ENCODE results near the gene C10orf62. TPM values are rescaled to one million over a fixed set of nuclear protein-coding genes. Genes with fewer than 3 reads are reported as not detected.

Gene C10orf62
- total and polyA plus RNA-seq, 2 of the 13 experiments (the other 11 are each of a cell fraction or from before 2014, with no cell fraction given), result 0.61 to 1.6 TPM

DNA sequence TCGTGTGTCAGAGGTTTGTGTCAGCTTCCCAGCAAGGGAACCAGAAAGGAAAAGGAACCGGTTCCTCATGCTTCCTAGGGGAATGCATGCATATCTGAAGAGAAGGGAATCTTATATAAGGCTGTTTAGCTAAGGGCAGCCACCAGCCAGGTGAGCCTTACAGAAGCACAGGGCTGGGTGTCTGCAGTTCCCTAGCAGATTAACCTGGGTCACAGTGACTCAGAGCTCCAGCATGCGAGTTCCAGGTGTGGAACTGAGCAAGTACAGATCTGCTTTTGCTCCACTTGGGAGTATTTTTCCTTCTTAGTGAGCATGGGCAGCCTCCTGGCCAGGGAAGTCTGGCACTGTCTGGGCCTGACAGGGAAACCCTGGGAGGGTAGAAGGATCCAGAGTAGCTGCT, 17.9 kb upstream of the C10orf62 start:
- BruUV-seq (replicated peaks), result no TSS peak
- WGBS (ENCODE audit: low lambda C conversion rate), result 90% methylated on average over 3 of the region's 3 CpGs
- Histone ChIP-seq H3K9ac (ENCODE audit: insufficient read depth, low read depth, low read length) (no peak overlapping the region), H3K4me3 (replicated peaks in 1 of 3; ENCODE audit: insufficient read depth in 1 of 3, low read depth in 2 of 3, low read length in 3 of 3) (no peak overlapping the region), H3K79me2 (ENCODE audit: insufficient read depth, low read length) (no peaks in the 10 kb centered on the region), H3K9me3 (ENCODE audit: low read length) (no peaks in the 10 kb centered on the region), H4K20me1 (ENCODE audit: insufficient read depth, low read length) (no peaks in the 10 kb centered on the region), H2AFZ (ENCODE audit: low read length) (no peak overlapping the region), H3K36me3 (replicated peaks in 1 of 2; ENCODE audit: control insufficient read depth in 1 of 2, insufficient read depth in 2 of 2, low read length in 2 of 2) (peaks cover 3 to 8% of the 10 kb centered on the region in 2 experiments; a peak in 3 of 5 replicates), H3K27me3 (ENCODE audit: control insufficient read depth in 1 of 2, insufficient read depth in 2 of 2, low read length in 2 of 2) (no peaks in the 10 kb centered on the region), H3K4me2 (ENCODE audit: low read depth, low read length) (no peak overlapping the region), H3K27ac (ENCODE audit: extremely low read length, insufficient read depth, low read length) (no peak overlapping the region), H3K4me1 (ENCODE audit: insufficient read depth, low read length) (peaks cover 17% of the 10 kb centered on the region)
- ATAC-seq, result no peak
- POLR2A ChIA-PET, result interaction anchor here (1.2 to 2.1 kb wide), 3 partner anchors 13 to 104 kb away, joined by 3 to 10 read pairs (median 8); partner anchors contain the start of genes HOGA1 and PI4K2A
- no peak for FAIRE-seq
- no peak for DNase-seq (ENCODE audit: low spot score)
- no peak for TF ChIP-seq FIP1L1 (IDR thresholded peaks at IDR 0.05; ENCODE audit: borderline replicate concordance, insufficient read depth, low read depth, low read length)
- TF ChIP-seq, protein P1, sequence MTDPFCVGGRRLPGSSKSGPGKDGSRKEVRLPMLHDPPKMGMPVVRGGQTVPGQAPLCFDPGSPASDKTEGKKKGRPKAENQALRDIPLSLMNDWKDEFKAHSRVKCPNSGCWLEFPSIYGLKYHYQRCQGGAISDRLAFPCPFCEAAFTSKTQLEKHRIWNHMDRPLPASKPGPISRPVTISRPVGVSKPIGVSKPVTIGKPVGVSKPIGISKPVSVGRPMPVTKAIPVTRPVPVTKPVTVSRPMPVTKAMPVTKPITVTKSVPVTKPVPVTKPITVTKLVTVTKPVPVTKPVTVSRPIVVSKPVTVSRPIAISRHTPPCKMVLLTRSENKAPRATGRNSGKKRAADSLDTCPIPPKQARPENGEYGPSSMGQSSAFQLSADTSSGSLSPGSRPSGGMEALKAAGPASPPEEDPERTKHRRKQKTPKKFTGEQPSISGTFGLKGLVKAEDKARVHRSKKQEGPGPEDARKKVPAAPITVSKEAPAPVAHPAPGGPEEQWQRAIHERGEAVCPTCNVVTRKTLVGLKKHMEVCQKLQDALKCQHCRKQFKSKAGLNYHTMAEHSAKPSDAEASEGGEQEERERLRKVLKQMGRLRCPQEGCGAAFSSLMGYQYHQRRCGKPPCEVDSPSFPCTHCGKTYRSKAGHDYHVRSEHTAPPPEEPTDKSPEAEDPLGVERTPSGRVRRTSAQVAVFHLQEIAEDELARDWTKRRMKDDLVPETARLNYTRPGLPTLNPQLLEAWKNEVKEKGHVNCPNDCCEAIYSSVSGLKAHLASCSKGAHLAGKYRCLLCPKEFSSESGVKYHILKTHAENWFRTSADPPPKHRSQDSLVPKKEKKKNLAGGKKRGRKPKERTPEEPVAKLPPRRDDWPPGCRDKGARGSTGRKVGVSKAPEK (CRISPR knock-in tag; IDR thresholded peaks at IDR 0.05; ENCODE audit: borderline replicate concordance), result no peak
- no peak for TF ChIP-seq STAT5B (CRISPR knock-in tag; IDR thresholded peaks at IDR 0.05)
- TF ChIP-seq ZBTB1 (CRISPR knock-in tag; IDR thresholded peaks at IDR 0.05; ENCODE audit: borderline replicate concordance), result no peak
- no peak for TF ChIP-seq ZNF296 (CRISPR knock-in tag; conservative IDR thresholded peaks at IDR 0.05)
- TF ChIP-seq, protein P2, sequence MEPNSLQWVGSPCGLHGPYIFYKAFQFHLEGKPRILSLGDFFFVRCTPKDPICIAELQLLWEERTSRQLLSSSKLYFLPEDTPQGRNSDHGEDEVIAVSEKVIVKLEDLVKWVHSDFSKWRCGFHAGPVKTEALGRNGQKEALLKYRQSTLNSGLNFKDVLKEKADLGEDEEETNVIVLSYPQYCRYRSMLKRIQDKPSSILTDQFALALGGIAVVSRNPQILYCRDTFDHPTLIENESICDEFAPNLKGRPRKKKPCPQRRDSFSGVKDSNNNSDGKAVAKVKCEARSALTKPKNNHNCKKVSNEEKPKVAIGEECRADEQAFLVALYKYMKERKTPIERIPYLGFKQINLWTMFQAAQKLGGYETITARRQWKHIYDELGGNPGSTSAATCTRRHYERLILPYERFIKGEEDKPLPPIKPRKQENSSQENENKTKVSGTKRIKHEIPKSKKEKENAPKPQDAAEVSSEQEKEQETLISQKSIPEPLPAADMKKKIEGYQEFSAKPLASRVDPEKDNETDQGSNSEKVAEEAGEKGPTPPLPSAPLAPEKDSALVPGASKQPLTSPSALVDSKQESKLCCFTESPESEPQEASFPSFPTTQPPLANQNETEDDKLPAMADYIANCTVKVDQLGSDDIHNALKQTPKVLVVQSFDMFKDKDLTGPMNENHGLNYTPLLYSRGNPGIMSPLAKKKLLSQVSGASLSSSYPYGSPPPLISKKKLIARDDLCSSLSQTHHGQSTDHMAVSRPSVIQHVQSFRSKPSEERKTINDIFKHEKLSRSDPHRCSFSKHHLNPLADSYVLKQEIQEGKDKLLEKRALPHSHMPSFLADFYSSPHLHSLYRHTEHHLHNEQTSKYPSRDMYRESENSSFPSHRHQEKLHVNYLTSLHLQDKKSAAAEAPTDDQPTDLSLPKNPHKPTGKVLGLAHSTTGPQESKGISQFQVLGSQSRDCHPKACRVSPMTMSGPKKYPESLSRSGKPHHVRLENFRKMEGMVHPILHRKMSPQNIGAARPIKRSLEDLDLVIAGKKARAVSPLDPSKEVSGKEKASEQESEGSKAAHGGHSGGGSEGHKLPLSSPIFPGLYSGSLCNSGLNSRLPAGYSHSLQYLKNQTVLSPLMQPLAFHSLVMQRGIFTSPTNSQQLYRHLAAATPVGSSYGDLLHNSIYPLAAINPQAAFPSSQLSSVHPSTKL (CRISPR knock-in tag; IDR thresholded peaks at IDR 0.05), result no peak
- no peak for TF ChIP-seq ATF7 (IDR thresholded peaks at IDR 0.05)
- no peak for TF ChIP-seq ATF7 (CRISPR knock-in tag; IDR thresholded peaks at IDR 0.05)
- TF ChIP-seq TGIF2 (CRISPR knock-in tag; IDR thresholded peaks at IDR 0.05), result no peak
- no peak for TF ChIP-seq KLF6 (CRISPR knock-in tag; IDR thresholded peaks at IDR 0.05)
- TF ChIP-seq GABPB1 (CRISPR knock-in tag; IDR thresholded peaks at IDR 0.05), result no peak
- intact Hi-C loops (cut with micrococcal nuclease; ENCODE audit: unreplicated experiment) (loop anchor here (1.0 kb wide), 1 partner anchor 41 kb away; no protein-coding TSS in a partner anchor), in situ Hi-C loops (cut with HindIII; ENCODE audit: extremely low pct_ligation_motif_present, low pct_unique_long_range_greater_than_20kb) (loop anchor here (5.0 kb wide), 1 partner anchor 41 kb away; no protein-coding TSS in a partner anchor)
- CTCF ChIA-PET (ENCODE audit: low intra/inter-chr PET ratio, low total read pairs), result interaction anchor here (0.9 to 2.7 kb wide), 3 partner anchors 38 to 160 kb away, joined by 3 to 46 read pairs (median 7); no protein-coding TSS in a partner anchor
